Neutrophil (primary cell): ENCODE measurements around the gene ADGRV1.

Experiments
- H3K27ac ChIP-seq: fragments of 200-600 bp; sonication (generic); 2 replicates; pipeline ENCODE4 v1.5.1; 2016; ENCODE audit warnings: mild to moderate bottlenecking, moderate library complexity
- H3K27me3 ChIP-seq: fragments of 200-600 bp; sonication (generic); 2 replicates; pipeline ENCODE4 v1.6.0; 2016; ENCODE audit warnings: mild to moderate bottlenecking
- H3K36me3 ChIP-seq: fragments of 200-600 bp; sonication (generic); 2 replicates; pipeline ENCODE4 v1.5.1; 2017
- H3K4me1 ChIP-seq, 2 experiments: fragments of 200-600 bp in 1 of 2; sonication (generic) in 1 of 2; 1 replicate in 1 of 2; 2 replicates in 1 of 2; pipeline versions ENCODE4 v1.5.1 to v1.6.1; 2013 to 2016; ENCODE audit warnings: low read depth in 1 of 2, low read length in 1 of 2, mild to moderate bottlenecking in 1 of 2, moderate library complexity in 1 of 2; ENCODE audit not compliant: control insufficient read depth in 1 of 2, insufficient read depth in 1 of 2
- H3K4me3 ChIP-seq, 2 experiments: fragments of 200-600 bp in 1 of 2; sonication (generic) in 1 of 2; 1 replicate in 1 of 2; 2 replicates in 1 of 2; pipeline ENCODE4 v1.5.1; 2013 to 2016; ENCODE audit warnings: low read depth in 1 of 2, low read length in 1 of 2, mild to moderate bottlenecking in 1 of 2, moderate library complexity in 1 of 2
- H3K9me3 ChIP-seq: fragments of 200-600 bp; sonication (generic); 2 replicates; pipeline ENCODE4 v1.5.1; 2016
- TF ChIP-seq, protein P1 (sequence below): fragments of 200-600 bp; sonication (generic); IDR thresholded peaks from 2 replicates; pipeline ENCODE4 v1.5.1; 2016; ENCODE audit warnings: antibody characterized with exemption

Gene ADGRV1

DNA sequence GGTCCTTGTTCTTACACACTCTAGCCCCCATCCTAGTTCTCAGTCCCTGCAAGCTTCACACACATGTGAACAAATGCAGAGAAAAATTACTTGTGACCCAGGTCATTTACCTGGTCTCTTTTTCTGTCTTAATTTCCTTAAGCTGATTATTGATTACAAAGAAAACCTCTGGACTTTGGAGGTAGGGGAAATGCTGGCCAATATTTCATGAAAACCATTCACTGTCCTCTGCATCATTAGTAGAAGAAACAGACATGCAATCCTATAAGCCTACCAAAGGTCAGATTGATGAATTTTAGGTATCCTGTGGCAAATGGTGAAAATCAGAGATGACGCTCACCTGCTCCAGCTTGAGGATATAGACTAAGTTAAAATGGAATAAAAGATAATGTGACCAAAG lies 457.7 kb downstream of the ADGRV1 start:
- Histone ChIP-seq H3K36me3 (no peaks in the 10 kb centered on the region), H3K27me3 (no peaks in the 10 kb centered on the region), H3K9me3 (no peaks in the 10 kb centered on the region), H3K27ac (no peak overlapping the region), H3K4me1 (no peaks in the 10 kb centered on the region), H3K4me3 (no peak overlapping the region)
- TF ChIP-seq, protein P1, sequence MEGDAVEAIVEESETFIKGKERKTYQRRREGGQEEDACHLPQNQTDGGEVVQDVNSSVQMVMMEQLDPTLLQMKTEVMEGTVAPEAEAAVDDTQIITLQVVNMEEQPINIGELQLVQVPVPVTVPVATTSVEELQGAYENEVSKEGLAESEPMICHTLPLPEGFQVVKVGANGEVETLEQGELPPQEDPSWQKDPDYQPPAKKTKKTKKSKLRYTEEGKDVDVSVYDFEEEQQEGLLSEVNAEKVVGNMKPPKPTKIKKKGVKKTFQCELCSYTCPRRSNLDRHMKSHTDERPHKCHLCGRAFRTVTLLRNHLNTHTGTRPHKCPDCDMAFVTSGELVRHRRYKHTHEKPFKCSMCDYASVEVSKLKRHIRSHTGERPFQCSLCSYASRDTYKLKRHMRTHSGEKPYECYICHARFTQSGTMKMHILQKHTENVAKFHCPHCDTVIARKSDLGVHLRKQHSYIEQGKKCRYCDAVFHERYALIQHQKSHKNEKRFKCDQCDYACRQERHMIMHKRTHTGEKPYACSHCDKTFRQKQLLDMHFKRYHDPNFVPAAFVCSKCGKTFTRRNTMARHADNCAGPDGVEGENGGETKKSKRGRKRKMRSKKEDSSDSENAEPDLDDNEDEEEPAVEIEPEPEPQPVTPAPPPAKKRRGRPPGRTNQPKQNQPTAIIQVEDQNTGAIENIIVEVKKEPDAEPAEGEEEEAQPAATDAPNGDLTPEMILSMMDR = no peak

DNA sequence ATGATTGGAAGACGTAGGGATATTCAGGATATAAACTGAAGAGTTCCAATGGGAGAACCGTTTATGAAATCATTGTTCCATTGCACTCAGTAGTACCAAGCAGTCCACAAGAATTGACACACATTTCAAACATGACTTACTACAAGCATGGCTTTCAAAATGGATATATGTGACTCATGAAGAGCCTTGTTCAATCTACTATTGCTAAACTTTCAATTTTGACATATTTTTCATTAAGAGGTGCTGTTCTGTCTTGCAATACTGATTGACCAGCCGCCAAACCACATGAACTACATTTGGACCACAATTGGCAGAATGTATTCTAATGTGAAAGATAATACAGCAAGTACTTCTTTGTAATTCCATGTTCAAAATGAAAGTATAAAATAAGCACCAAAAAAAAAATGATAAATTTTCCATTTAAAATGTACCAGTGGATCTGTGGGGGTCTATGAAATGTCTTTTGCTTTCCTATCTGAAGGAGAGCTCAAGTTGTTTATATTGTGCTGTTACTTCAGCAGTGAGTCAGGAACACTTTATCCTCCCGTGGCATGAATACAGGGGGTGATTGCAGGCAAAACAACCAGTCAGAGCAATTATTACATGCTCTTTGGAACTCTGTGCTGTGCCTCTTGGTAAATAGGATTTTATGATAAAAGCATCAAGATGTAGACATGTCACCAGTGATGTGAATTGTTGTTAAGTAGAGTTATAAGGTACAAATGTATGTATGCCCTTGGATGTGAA lies 458.5 kb downstream of the ADGRV1 start:
- Histone ChIP-seq H3K4me3 (no peak overlapping the region), H3K36me3 (no peaks in the 10 kb centered on the region), H3K4me1 (no peaks in the 10 kb centered on the region), H3K27me3 (no peaks in the 10 kb centered on the region), H3K9me3 (no peaks in the 10 kb centered on the region), H3K27ac (no peak overlapping the region)
- TF ChIP-seq, protein P1 = no peak

GRCh38 chr5:91018200-91018599 lies 459.6 kb downstream of the ADGRV1 start:
- Histone ChIP-seq H3K4me3 (no peak overlapping the region), H3K4me1 (no peaks in the 10 kb centered on the region), H3K27ac (no peak overlapping the region), H3K36me3 (no peaks in the 10 kb centered on the region), H3K27me3 (no peaks in the 10 kb centered on the region), H3K9me3 (no peaks in the 10 kb centered on the region)
- TF ChIP-seq, protein P1 = no peak

- Histone ChIP-seq H3K4me1 (no peaks in the 10 kb centered on the region), H3K9me3 (no peaks in the 10 kb centered on the region), H3K4me3 (no peak overlapping the region), H3K27me3 (no peaks in the 10 kb centered on the region), H3K36me3 (no peaks in the 10 kb centered on the region), H3K27ac (no peak overlapping the region)
- TF ChIP-seq, protein P1 = no peak
These were observed 460.2 kb downstream of the ADGRV1 start for GRCh38 chr5:91018712-91019371.

DNA sequence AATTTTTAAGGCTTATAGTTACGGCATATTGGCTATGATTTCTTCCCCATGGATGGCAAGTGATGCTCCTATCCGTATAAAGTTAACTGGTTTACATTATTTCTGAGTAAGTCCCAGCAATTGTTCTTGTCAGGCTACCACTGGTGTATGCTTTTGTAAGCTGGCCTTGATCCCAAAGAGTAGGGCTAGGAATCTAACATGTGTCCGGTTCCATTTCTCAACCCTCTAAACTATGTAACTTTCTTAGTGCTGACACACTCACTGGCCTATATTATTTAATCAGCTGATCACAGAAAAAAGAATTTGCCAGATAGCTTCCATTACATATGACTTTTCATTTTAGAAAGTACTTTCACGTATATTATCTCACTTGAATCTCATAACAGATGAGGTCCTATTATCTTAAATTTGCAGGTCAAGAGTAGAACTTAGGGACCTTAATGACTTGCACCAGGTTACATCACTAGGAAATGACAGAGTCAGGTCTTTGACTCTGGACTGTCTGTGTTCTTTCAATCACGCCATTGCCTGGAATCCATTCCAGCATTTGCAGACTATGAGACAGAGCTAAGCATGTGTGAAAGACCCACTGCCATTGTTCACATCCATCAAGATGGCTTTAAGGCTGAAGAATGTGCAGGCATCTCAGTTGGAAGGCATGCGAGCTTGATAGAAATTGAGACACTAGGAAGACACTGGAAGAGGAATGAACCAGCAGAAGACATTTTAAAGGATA lies 461.6 kb downstream of the ADGRV1 start:
- Histone ChIP-seq H3K27ac (no peak overlapping the region), H3K9me3 (no peaks in the 10 kb centered on the region), H3K36me3 (no peaks in the 10 kb centered on the region), H3K4me1 (no peaks in the 10 kb centered on the region), H3K27me3 (no peaks in the 10 kb centered on the region), H3K4me3 (no peak overlapping the region)
- TF ChIP-seq, protein P1 = no peak
